Thymus (tissue), 11 donors: Measurements from ENCODE around the gene ARL4A. TPM values are rescaled to one million over a fixed set of nuclear protein-coding genes. Genes with fewer than 3 reads are reported as not detected.
"Not testable (repeated sequence)": the region's sequence is repeated elsewhere in the genome, so short reads cannot be mapped to it uniquely, and the experiment has no call there.

ENCODE experiments used
- DNase-seq, 9 donors: peaks; one replicate each; pipeline ENCODE4 v3.0.0-alpha.2; 2013; ENCODE audit warnings: low spot score in 9 of 9, low read depth in 6 of 9, missing footprints in 1 of 9
- H3K27ac ChIP-seq, 2 donors: one replicate each; pipeline ENCODE4 v1.5.1; 2013; ENCODE audit warnings: control low read depth in 1 of 2, low read depth in 1 of 2, low read length in 1 of 2, mild to moderate bottlenecking in 1 of 2, moderate library complexity in 1 of 2
- H3K27me3 ChIP-seq, 2 donors: one replicate each; pipeline ENCODE4 v1.5.1; 2013; ENCODE audit warnings: low read length in 1 of 2; ENCODE audit not compliant: control insufficient read depth in 2 of 2, insufficient read depth in 1 of 2
- H3K36me3 ChIP-seq, 2 donors: one replicate each; pipeline ENCODE4 v1.5.1; 2013; ENCODE audit warnings: low read length in 1 of 2, mild to moderate bottlenecking in 1 of 2, moderate library complexity in 1 of 2; ENCODE audit not compliant: control insufficient read depth in 2 of 2, insufficient read depth in 2 of 2
- H3K4me1 ChIP-seq, 2 donors: one replicate each; pipeline ENCODE4 v1.5.1; 2013; ENCODE audit warnings: low read length in 2 of 2; ENCODE audit not compliant: control insufficient read depth in 2 of 2, insufficient read depth in 2 of 2
- H3K4me3 ChIP-seq, 2 donors: one replicate each; pipeline ENCODE4 v1.5.1; 2013; ENCODE audit warnings: low read length in 2 of 2, control low read depth in 1 of 2, mild to moderate bottlenecking in 1 of 2
- H3K9me3 ChIP-seq, 2 donors: one replicate each; pipeline ENCODE4 v1.5.1; 2013; ENCODE audit warnings: low read length in 1 of 2, mild to moderate bottlenecking in 1 of 2; ENCODE audit not compliant: control insufficient read depth in 2 of 2, insufficient read depth in 1 of 2
- WGBS: extraction: QIAGEN DNeasy Blood & Tissue Kit; methylation state at CpG from one replicate; pipeline ENCODE4 v1.1.7; 2013; 5-methylcytosine and 5-hydroxymethylcytosine counted together
- polyA plus RNA-seq: library from polyadenylated mRNA; stranded (reverse); fragments of 200-250 nt; gene quantifications from one replicate; pipeline ENCODE4 v1.2.3, GENCODE V29; 2013
- total RNA-seq: library from RNA; stranded (reverse); fragments of 120-200 nt; gene quantifications from one replicate; pipeline ENCODE4 v1.2.4, GENCODE V29; 2013
- donor health status: healthy.

ARL4A gene
- total and polyA plus RNA-seq, 2 donors: 28.2 to 70.3 TPM

DNA sequence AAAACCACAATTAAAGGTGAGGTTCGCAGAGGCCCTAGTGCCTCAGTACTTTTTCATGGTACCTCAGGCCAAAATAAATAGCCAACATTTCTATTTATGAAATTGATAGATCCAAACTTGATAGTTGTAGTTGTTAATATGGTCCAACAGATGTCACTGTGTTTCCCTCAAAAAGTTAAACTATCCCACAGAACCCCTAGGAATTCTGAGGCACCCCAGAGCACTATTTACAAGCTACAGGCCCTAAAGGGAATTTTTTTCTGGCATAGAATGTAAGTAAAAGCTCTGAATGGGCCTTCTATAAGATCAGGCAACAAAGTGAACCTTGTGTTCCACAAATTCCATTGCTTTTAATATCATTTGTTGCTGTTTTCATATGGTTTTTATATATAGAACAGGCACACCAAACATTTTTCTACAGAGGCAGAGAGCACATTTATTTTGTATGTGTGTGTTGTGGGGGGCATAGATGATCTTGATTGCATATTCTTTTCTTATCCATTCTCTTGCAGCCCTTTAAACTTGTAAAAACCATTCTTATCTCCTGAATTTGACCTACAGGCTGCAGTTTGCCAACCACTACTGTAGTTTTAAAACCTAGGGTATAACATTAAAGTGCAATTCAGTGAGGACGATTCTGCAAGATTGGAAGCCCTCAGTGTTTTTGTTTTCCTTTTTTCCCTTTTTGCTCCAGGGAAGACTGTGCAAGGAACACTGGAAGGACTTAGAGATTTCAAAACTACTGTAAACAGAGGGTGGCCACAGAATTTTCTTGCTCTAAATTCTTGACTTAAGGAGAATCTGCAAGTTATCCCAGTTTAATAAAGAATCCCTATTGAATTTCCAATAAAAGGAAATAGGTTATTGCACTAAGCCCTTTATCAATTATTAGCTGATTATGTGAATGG lies 3.5 kb upstream of the ARL4A start:
- Histone ChIP-seq H3K9me3 (peaks cover 0 to 4% of the 10 kb centered on the region in 2 donors), H3K27ac (no peak overlapping the region), H3K36me3 (no peaks in the 10 kb centered on the region), H3K27me3 (no peaks in the 10 kb centered on the region), H3K4me1 (peaks cover 0 to 4% of the 10 kb centered on the region in 2 donors), H3K4me3 (no peak overlapping the region)
- WGBS: 95% methylated on average over 2 of the region's 2 CpGs
- DNase-seq: no peak

DNA sequence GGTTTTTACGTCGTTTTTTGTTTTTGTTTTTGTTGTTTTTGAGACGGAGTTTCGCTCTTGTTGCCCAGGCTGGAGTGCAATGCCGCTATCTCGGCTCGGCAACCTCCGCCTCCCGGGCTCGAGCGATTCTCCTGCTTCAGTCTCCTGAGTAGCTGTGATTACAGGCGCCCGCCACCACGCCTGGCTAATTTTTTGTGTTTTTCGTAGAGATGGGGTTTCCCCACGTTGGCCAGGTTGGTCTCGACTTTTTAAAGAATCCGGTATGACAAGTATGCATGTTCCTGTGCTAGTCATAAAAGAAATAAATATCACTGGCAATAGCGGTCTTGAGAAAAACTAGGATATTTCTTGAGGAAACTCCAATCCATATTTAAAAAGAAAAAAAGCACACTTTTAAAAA lies 2.7 kb upstream of the ARL4A start:
- WGBS: 97% methylated on average over 19 of the region's 19 CpGs
- Histone ChIP-seq H3K27ac (no peak overlapping the region), H3K9me3 (peaks cover 0 to 4% of the 10 kb centered on the region in 2 donors), H3K36me3 (no peaks in the 10 kb centered on the region), H3K27me3 (no peaks in the 10 kb centered on the region), H3K4me3 (no peak overlapping the region), H3K4me1 (peaks cover 0 to 4% of the 10 kb centered on the region in 2 donors)
- DNase-seq: no peak

DNA sequence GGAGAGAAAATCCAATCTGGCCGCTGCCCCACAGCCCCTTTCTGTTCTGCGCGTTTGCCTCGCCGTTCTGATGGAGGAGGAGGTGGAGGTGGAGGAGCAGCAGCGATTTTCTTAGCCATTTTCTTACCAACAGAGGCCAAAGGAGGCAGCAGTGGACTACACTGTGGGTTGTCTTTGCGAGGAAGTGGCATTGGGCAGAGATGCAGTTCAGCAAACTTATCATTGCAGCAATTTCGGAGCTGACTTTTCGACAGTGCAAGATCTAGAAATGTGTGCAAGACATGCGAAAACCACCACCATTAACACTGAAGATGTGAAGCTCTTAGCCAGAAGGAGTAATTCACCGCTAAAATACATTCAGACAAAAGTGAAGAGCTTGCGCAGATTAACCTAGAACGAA lies 1.9 kb upstream of the ARL4A start:
- Histone ChIP-seq H3K9me3 (peaks cover 0 to 4% of the 10 kb centered on the region in 2 donors), H3K4me3 (no peak overlapping the region), H3K36me3 (no peaks in the 10 kb centered on the region), H3K4me1 (peaks cover 0 to 4% of the 10 kb centered on the region in 2 donors), H3K27ac (peak overlapping the region in 1 of 2 donors; percentile 45), H3K27me3 (no peaks in the 10 kb centered on the region)
- WGBS: 93% methylated on average over 13 of the region's 13 CpGs
- peak in 4 of 9 donors; percentile 4 to 48 (median 12) for DNase-seq

DNA sequence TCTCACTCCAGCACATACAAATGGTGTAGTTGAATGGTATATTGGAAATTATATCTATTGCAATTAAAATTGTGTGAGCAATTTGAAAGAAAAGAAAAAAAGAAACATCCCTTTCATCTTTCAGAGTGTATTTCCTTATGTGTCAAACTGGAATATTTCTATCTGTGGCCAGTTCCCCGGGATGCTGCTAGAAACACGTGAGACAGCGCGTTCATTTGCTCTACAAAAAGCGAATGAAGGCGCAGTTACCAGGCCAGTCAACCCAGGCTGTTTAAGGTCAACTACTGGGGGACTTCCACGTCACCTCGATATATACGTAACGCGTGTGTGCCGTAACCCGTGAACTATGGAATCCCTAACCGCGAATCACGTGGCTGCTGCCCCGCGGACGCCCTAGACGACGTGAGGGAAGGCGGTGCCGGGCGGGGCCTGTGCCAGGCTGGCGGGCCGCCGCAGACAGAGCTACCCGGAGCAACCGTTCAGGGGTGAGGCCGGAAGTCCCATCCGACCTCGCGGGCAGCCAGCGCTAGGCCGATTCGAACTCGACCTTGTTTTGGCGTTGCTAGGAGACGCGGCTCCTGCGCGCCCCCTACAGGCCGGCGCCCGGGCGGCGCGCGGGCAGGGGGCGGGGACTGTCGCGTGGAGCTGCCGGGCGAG lies 1.1 kb upstream of the ARL4A start:
- 7% methylated on average over 54 of the region's 54 CpGs for WGBS
- Histone ChIP-seq H3K36me3 (no peaks in the 10 kb centered on the region), H3K4me3 (peak overlapping the region; percentile 71 to 86), H3K27ac (peak overlapping the region; percentile 89 to 94), H3K4me1 (peaks cover 0 to 4% of the 10 kb centered on the region in 2 donors), H3K27me3 (no peaks in the 10 kb centered on the region), H3K9me3 (peaks cover 0 to 4% of the 10 kb centered on the region in 2 donors)
- DNase-seq: peak; percentile 63 to 93 (median 87)

DNA sequence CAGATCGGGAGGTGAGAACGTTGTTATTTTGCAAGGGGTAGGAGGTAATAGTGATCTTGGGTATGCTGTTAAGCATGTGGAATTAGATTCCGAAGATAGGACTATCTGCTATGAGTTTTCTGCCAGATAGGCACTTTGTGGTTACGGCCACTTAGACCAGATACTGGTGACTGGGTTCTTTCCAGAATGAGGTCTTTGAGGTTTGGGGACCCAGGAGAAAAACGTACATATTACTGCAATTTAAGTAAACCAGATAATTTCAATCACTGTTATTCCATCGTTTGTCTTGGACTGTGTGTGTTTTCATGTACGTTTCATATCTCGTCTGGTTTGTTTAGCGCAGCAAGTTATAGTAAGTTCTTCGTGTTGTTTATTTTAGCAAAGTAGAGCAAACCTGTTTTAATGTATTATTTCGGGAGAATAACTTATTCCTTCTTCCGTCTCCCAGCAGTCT lies 312 bp downstream of the ARL4A start:
- no peaks in the 10 kb centered on the region for H3K36me3 ChIP-seq
- no peaks in the 10 kb centered on the region for H3K27me3 ChIP-seq
- H3K9me3 ChIP-seq: peaks cover 0 to 4% of the 10 kb centered on the region in 2 donors
- WGBS: 19% methylated on average over 12 of the region's 12 CpGs
- peak overlapping the region; percentile 71 to 86 for H3K4me3 ChIP-seq
- peak overlapping the region; percentile 89 to 94 for H3K27ac ChIP-seq
- DNase-seq: no peak
- H3K4me1 ChIP-seq: peaks cover 0 to 4% of the 10 kb centered on the region in 2 donors

DNA sequence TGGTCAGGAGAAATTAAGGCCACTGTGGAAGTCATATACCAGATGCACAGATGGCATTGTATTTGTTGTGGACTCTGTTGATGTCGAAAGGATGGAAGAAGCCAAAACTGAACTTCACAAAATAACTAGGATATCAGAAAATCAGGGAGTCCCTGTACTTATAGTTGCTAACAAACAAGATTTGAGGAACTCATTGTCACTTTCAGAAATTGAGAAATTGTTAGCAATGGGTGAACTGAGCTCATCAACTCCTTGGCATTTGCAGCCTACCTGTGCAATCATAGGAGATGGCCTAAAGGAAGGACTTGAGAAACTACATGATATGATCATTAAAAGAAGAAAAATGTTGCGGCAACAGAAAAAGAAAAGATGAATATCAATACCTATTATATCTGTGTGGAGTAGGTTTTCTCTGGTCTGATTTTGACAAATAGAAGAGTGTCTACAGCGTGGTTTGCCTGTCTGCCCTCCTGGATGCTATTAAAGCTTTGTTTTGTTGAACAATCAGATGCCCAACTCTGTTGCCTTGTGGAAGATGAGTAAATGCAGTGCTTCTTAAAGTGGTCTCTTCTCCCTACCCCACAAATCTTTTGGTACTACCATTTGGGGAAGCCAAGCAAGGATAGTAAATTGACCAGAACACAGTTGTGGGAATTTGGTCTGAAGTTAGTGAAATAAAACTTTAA lies 1.2 kb downstream of the ARL4A start:
- 98% methylated on average over 3 of the region's 3 CpGs for WGBS
- not testable (repeated sequence) for H3K4me1 ChIP-seq

DNA sequence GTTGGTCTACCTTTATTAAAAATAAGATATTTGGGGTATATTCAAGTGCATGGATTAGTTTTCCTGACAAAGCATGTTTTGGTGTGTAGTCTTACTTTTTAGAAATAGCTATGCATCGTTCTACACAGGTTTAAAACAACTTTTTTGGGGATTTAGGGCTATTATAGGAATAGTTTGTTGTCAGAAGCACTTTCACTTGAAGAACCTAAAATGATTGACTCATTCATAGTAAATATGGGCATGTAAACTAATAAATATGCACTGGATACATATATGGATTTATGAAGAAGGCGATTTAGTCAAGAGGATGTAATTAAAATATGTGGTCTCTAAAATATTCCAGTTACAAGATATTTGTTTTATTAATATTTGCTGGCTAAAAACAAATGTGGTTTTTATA lies 2.0 kb downstream of the ARL4A start:
- 95% methylated on average over 2 of the region's 2 CpGs for WGBS
- Histone ChIP-seq H3K4me1 (peaks cover 0 to 4% of the 10 kb centered on the region in 2 donors), H3K4me3 (peak overlapping the region in 1 of 2 donors; percentile 5)

More for the DNA sequence above, 1.2 kb downstream of the ARL4A start:
- DNase-seq, H3K27me3 ChIP-seq, H3K4me3 ChIP-seq, H3K9me3 ChIP-seq, H3K27ac ChIP-seq, H3K36me3 ChIP-seq: not testable (repeated sequence)

DNA sequence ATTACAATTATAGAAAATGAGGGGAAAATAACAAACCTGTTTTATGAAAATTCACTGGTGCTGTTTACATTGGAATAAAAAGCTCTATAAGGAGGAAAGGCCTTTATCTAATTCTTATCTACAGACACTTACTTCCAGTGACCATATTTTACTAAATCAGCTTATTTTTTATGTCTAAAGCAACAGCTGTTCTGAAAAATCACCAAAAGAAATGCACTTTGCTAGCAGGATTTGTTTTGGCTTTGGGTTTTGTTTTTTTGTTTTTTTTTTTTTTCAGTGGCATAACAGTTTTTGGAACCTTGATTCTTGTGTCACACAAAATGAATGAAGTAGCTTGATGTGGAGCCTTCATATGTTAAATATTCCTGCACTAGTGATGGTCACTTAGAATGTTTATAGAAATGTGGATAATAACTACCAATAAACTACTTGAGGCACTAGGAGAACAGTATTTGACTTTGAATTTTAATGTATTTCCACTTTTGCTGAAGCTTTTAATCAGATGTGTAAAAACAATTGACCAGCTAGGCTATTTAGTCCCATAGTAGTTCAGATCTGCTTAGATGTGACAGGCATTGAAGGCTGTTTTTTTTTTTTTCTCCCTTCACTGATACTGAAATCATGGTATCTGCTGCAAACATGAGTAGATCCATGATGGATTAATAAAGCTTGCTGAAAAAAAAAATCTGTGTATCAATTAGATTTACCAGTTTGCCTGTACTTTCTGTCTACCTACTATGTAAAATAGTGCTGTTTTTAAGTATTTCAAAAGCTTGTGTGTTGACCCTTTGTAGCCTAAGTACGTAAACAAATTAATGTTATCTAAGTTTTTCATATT lies 2.8 kb downstream of the ARL4A start:
- WGBS: 97% methylated on average over 1 of the region's 1 CpG
- Histone ChIP-seq H3K9me3 (peaks cover 0 to 4% of the 10 kb centered on the region in 2 donors), H3K4me3 (peak overlapping the region in 1 of 2 donors; percentile 5), H3K27me3 (no peaks in the 10 kb centered on the region), H3K27ac (no peak overlapping the region), H3K4me1 (peaks cover 0 to 4% of the 10 kb centered on the region in 2 donors), H3K36me3 (no peaks in the 10 kb centered on the region)
- no peak for DNase-seq

More for the DNA sequence above, 2.0 kb downstream of the ARL4A start:
- Histone ChIP-seq H3K36me3 (no peaks in the 10 kb centered on the region), H3K27me3 (no peaks in the 10 kb centered on the region), H3K27ac (no peak overlapping the region), H3K9me3 (peaks cover 0 to 4% of the 10 kb centered on the region in 2 donors)
- DNase-seq: no peak
